B cell (primary cell): Measurements from ENCODE around the gene SGCA.

ENCODE experiments used
- CTCF ChIP-seq: fragments of 200-600 bp; IDR thresholded peaks from one replicate; pipeline ENCODE4 v1.8.0; 2022; ENCODE audit warnings: antibody characterized with exemption, mild to moderate bottlenecking
- EZH2 ChIP-seq: IDR thresholded peaks from 2 replicates; pipeline ENCODE4 v1.6.1; 2012; ENCODE audit warnings: borderline replicate concordance, low read depth, mild to moderate bottlenecking, moderate library complexity, low read length; ENCODE audit not compliant: insufficient read depth, poor library complexity, severe bottlenecking

GRCh38 chr17:50221864-50222545 lies 56.2 kb downstream of the SGCA start:
- no peak for TF ChIP-seq CTCF
- no peak for TF ChIP-seq EZH2
